Mucosa of rectum (tissue), 2 donors: ENCODE measurements around the gene KRTAP10-2.
"Not testable (repeated sequence)": the region's sequence is repeated elsewhere in the genome, so short reads cannot be mapped to it uniquely, and the experiment has no call there.

Experiments used
- H3K27ac ChIP-seq, 2 donors: one replicate each; pipeline ENCODE4 v1.7.0; 2013; ENCODE audit warnings: inconsistent platforms in 2 of 2, low read depth in 2 of 2, low read length in 2 of 2
- H3K27me3 ChIP-seq, 2 donors: one replicate each; pipeline ENCODE4 v1.7.0; 2013; ENCODE audit warnings: low read length in 2 of 2; ENCODE audit not compliant: control insufficient read depth in 2 of 2, insufficient read depth in 2 of 2
- H3K36me3 ChIP-seq, 2 donors: one replicate each; pipeline ENCODE4 v1.7.0; 2013; ENCODE audit warnings: low read length in 2 of 2; ENCODE audit not compliant: control insufficient read depth in 2 of 2, insufficient read depth in 2 of 2
- H3K4me1 ChIP-seq, 2 donors: one replicate each; pipeline ENCODE4 v1.7.0; 2013; ENCODE audit warnings: low read length in 2 of 2, mild to moderate bottlenecking in 1 of 2; ENCODE audit not compliant: control insufficient read depth in 2 of 2, insufficient read depth in 2 of 2
- H3K4me3 ChIP-seq, 2 donors: one replicate each; pipeline ENCODE4 v1.7.0; 2013; ENCODE audit warnings: low read length in 2 of 2
- H3K9ac ChIP-seq, 2 donors: one replicate each; pipeline ENCODE4 v1.7.0; 2013; ENCODE audit warnings: low read length in 2 of 2, low read depth in 1 of 2, mild to moderate bottlenecking in 1 of 2
- H3K9me3 ChIP-seq, 2 donors: one replicate each; pipeline ENCODE4 v1.7.0; 2013; ENCODE audit warnings: low read length in 2 of 2; ENCODE audit not compliant: control insufficient read depth in 2 of 2
- donor health status: healthy.
- donor health status: Normal muscosa, but diverticular disease.

KRTAP10-2 gene

DNA sequence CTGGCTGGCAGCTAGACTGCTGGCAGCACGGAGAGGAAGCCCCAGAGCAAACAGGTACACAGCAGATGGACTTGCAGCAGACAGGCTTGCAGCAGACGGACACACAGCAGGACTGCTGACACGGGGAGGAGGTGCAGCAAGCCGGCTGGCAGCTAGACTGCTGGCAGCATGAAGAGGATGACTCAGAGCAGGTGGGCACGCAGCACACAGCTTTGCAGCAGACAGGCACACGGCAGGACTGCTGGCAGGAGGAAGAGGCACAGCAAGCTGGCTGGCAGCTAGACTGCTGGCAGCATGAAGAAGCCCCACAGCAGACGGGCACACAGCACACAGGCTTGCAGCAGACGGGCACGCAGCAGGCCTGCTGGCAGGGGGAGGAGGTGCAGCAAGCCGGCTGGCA is 498 bp downstream of the KRTAP10-2 start:
- Histone ChIP-seq H3K9me3 (no peaks in the 10 kb centered on the region), H3K4me3 (no peak overlapping the region), H3K36me3 (no peaks in the 10 kb centered on the region), H3K27ac (no peak overlapping the region), H3K27me3 (peaks cover 0 to 2% of the 10 kb centered on the region in 2 donors), H3K9ac (no peak overlapping the region), H3K4me1 (no peaks in the 10 kb centered on the region)

DNA sequence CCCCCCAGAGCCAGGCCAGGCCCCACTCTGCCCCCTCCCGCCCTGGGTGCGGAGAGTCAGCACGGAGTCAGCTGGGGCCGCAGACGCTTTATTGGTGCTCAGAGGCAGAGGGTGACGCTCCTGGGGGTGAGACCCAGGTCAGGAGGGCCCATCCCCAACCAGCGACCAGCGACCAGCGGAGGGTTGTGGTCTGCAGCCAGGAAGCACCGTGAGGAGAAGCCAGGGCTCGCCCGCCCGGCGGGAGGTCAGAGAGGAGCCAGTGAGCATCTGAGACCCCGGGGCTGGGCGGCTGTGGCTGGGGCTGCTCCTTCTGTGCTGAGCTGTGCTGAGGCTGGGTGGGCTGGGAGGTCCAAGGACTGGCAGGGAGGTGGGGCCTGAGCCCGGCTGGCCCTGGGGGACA is 1.0 kb downstream of the KRTAP10-2 start:
- not testable (repeated sequence) for H3K9ac ChIP-seq, H3K27ac ChIP-seq, H3K9me3 ChIP-seq, H3K4me3 ChIP-seq, H3K36me3 ChIP-seq, H3K27me3 ChIP-seq, H3K4me1 ChIP-seq

DNA sequence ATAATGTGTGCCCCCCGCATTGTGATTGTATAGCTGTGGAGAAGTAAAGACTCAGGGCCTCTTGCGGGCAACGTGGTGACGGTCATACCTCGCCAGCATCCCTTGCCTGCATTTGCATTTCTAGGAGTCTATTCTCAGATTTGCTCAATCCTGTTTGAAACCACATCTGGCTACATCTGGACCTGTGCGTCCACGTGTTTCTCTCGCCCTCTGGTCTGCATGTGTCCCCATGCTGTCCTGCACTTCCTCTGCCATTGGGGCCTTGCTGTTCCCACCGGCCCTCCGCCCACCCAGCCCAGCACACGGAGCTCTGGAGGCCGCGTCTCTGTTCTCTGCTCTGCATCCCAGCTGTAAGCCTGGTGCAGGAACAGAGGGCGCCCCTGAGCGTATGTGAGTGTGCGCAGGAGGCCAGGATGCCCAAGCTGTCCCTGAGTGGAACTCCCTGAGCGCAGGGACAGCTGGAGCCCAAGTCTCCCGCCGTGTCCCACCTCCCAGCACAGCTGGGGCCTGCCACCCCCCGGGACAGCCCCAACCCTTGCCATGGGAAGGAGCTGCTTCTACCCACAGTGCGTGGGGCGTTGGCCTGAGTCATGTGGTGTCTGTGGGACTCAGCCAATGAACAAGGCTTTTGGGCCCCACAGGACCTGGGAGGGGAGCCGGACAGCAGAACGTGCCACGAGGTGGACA is 1.6 kb downstream of the KRTAP10-2 start:
- Histone ChIP-seq H3K36me3 (no peaks in the 10 kb centered on the region), H3K9me3 (no peaks in the 10 kb centered on the region), H3K9ac (no peak overlapping the region), H3K27me3 (no peaks in the 10 kb centered on the region), H3K27ac (no peak overlapping the region), H3K4me1 (no peaks in the 10 kb centered on the region), H3K4me3 (no peak overlapping the region)

DNA sequence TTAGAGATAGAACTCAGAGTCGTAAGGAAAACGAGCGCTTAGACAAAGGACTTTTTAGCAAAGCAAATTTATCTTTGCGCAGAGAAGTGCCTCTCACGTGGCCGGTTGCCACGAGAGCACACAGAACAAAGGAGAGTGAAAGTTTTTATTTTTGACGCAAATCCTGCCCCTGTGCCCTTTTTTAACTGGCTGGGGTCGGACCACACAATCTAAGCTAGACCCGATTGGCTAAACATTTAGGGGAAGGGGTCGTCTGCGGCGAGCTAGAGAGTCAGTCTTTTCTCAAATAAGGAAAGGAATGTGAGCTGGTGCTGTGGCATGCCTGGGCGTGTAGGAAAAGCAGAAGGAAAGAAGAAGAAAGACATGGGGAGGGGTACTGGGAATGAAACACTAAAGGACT is 2.4 kb downstream of the KRTAP10-2 start:
- no peak overlapping the region for H3K4me3 ChIP-seq
- H3K9me3 ChIP-seq = no peaks in the 10 kb centered on the region
- no peak overlapping the region for H3K27ac ChIP-seq
- no peaks in the 10 kb centered on the region for H3K36me3 ChIP-seq
- H3K27me3 ChIP-seq = no peaks in the 10 kb centered on the region
- H3K4me1 ChIP-seq = no peaks in the 10 kb centered on the region
- H3K9ac ChIP-seq = no peak overlapping the region

DNA sequence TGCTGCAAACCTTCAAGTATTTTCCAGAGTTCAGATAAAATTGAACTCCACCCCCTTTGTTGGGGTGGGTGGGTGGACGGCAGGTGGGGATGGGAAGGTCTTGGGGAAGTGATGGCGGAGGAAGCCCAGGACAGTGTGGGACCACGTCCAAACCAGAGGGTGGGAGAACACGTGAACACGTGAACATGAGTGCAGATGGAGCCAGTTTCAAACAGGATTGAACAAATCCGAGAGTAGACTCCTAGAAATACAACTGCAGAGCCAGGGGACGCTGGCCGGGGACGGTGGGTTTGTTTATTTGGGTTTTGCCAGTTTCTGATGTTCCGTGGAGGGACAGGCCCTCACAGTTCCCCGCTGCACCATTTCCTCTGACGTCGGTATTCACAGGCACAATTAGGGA is 2.9 kb downstream of the KRTAP10-2 start:
- no peak overlapping the region for H3K9ac ChIP-seq
- no peaks in the 10 kb centered on the region for H3K27me3 ChIP-seq
- H3K4me3 ChIP-seq = no peak overlapping the region
- H3K27ac ChIP-seq = no peak overlapping the region
- H3K36me3 ChIP-seq = no peaks in the 10 kb centered on the region
- H3K9me3 ChIP-seq = no peaks in the 10 kb centered on the region
- H3K4me1 ChIP-seq = no peaks in the 10 kb centered on the region

DNA sequence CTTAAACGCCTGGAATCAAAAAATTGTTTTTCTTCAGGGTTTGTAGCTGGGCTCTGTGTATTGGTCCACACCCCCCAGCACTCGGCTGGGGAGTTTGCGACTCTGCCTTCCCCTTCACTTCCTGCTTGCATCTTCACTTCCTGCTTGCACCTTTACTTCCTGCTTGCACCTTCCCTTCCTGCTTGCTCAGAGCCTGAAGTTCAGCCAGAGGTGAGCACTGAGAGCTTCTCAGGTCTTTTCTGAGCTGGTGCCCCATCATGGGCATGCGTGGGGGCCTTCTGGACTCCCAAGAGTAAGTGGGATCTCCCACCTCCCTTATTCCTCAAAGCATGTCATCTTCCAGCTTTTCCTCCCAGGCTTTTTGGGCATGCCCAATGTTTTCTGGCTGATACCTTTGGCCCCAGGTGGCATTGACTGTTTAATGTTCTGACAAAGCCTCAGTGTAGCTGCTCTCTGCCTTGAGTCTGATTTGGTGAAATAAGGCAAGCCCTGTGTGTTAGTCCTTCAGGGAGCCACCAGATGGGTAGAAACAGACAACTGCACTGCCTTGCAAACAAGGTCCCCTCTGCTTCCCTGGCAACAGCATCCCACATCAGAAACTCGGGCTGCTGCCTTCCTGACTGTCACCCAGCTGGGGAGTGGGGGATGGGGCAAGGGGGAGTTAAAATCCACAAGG is 3.5 kb downstream of the KRTAP10-2 start:
- no peaks in the 10 kb centered on the region for H3K4me1 ChIP-seq
- no peak overlapping the region for H3K4me3 ChIP-seq
- no peaks in the 10 kb centered on the region for H3K36me3 ChIP-seq
- no peak overlapping the region for H3K9ac ChIP-seq
- H3K27ac ChIP-seq = no peak overlapping the region
- no peaks in the 10 kb centered on the region for H3K9me3 ChIP-seq
- no peaks in the 10 kb centered on the region for H3K27me3 ChIP-seq

DNA sequence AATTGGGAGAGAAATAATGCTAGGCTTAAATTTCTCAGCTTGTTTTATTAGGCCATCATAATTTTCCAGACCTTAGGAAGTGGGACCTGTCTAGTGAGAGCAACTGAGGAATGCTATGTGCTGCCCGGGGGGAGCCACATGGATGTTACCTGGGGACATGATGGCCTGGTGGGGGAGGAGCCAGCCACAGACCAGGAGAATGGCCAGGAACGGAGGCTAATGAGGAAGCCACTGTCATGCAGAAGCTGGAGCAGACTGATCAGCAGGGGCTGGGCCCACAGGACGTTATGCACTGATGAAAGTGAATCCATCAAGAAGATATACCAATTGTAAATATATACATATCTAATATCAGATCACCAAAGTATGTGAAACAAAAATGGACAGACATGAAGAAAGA is 6.7 kb downstream of the KRTAP10-2 start:
- Histone ChIP-seq H3K27me3 (no peaks in the 10 kb centered on the region), H3K4me1 (no peaks in the 10 kb centered on the region), H3K36me3 (no peaks in the 10 kb centered on the region), H3K27ac (no peak overlapping the region), H3K9ac (no peak overlapping the region), H3K4me3 (no peak overlapping the region), H3K9me3 (no peaks in the 10 kb centered on the region)

DNA sequence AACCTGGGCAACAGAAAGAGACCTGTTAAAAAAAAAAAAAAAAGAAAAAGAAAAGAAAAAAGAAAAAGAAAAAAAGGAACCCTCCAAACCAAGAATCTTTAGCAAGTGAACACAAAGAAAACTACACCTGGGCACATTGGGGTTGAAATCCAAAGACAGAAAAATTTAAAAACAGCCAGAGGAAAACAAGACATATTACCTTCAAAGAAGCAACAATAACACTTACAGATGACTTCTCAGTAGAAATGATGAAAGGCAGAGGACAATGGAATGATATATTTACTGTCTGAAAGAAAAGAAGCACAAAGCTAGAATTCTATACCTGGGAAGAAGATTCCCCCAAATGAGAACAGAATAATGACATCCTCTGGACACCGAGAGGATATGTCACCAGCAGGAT is 8.6 kb downstream of the KRTAP10-2 start:
- no peak overlapping the region for H3K27ac ChIP-seq
- H3K27me3 ChIP-seq = no peaks in the 10 kb centered on the region
- no peak overlapping the region for H3K9ac ChIP-seq
- no peaks in the 10 kb centered on the region for H3K9me3 ChIP-seq
- no peaks in the 10 kb centered on the region for H3K4me1 ChIP-seq
- H3K4me3 ChIP-seq = no peak overlapping the region
- H3K36me3 ChIP-seq = no peaks in the 10 kb centered on the region

DNA sequence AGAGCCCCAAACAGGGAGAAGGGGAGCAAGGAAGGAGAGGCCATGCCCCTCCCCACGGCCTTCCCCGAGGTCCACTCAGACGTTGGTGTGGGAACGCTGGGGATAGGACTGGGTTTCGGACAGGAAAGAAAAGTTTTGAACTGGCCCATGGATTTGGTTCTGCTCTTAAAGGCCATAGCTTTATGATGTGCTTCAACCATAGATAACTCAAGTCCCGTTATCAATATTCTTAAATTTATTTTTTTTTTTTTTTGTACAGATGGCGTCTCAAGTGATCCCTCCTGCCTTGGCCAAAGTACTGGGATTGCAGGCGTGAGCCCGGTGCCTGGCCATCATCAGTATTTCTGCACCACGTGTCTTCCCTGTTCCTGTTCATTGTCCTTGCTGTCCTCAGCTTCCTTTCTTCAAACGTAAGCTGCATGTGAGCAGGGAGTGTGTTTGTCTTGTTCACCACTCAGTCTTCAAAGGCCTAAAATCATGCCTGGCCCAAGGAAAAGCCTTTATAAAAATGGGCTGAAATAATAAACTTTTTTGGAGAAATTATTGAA is 10.5 kb downstream of the KRTAP10-2 start:
- no peaks in the 10 kb centered on the region for H3K4me1 ChIP-seq
- H3K36me3 ChIP-seq = no peaks in the 10 kb centered on the region
- no peaks in the 10 kb centered on the region for H3K27me3 ChIP-seq
- H3K9ac ChIP-seq = no peak overlapping the region
- no peaks in the 10 kb centered on the region for H3K9me3 ChIP-seq
- no peak overlapping the region for H3K27ac ChIP-seq
- H3K4me3 ChIP-seq = no peak overlapping the region

DNA sequence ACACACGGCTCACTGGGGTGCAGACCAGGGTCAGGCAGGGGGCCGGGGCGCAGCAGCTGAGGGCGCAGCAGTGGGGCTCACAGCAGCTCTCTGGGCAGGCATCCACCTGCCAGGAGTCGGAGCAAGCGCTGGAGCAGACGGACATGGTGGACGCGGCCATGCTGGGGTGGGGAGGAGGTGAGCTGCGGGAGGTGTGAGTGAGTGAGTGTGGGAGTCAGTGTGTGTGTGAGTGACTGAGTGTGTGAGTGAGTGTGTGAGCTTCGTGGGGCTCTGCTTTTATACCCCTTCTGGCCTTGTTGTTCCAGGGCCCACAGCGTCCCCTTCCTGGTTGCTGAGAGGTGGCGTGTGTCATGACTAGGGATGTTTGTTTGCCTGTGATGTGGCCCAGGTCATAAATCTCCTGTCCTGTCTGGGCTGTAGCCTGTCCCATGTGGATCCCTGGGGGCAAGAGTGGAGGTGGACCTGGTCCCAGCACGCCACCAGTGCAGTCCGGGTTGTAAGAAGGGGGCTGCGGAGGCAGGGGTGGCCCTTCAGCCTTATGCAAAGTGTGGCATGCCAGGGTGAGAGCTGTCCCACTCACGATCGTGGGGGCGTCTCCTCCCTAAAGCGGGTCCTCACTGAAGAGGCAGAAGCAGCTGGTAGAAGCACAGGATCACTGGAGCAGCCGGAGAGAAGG is 11.2 kb downstream of the KRTAP10-2 start, which contains the start of gene KRTAP10-1:
Gene KRTAP10-1 (minus strand): TSS at position 205 of the 676 bp plus-strand sequence. CDS start 45 bp downstream, at position 160.
- no peak within 1 kb of the TSS for H3K9ac ChIP-seq
- H3K27me3 ChIP-seq = no peaks in the 10 kb centered on the region
- H3K9me3 ChIP-seq = no peaks in the 10 kb centered on the region
- no peak within 1 kb of the TSS for H3K4me3 ChIP-seq
- no peak within 1 kb of the TSS for H3K27ac ChIP-seq
- no peaks in the 10 kb centered on the region for H3K4me1 ChIP-seq
- no peaks in the 10 kb centered on the region for H3K36me3 ChIP-seq
